ENCODE measurements around the gene POLR1H.
"Not testable (repeated sequence)": the region's sequence is repeated elsewhere in the genome, so short reads cannot be mapped to it uniquely, and the experiment has no call there.

Gene POLR1H, protein sequence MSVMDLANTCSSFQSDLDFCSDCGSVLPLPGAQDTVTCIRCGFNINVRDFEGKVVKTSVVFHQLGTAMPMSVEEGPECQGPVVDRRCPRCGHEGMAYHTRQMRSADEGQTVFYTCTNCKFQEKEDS

GRCh38 chr6:30061092-30061857, at the start of gene POLR1H:
Gene POLR1H, plus strand, starts transcription at chr6:30061265. Its CDS starts 260 bp downstream, at chr6:30061525.
- DNase-seq (ENCODE audit: low read depth in 2 of 2): peak; percentile 72 to 77

- peak in 1 of 2 donors; percentile 44 for DNase-seq (ENCODE audit: low read depth in 2 of 2)
These were observed 47.7 kb upstream of the POLR1H start for GRCh38 chr6:30013291-30013922.

GRCh38 chr6:30019819-30020218, 41.2 kb upstream of the POLR1H start:
- DNase-seq (ENCODE audit: low read depth in 2 of 2): no peak

GRCh38 chr6:30020626-30021025, 40.4 kb upstream of the POLR1H start:
- no peak for DNase-seq (ENCODE audit: low read depth in 2 of 2)

- DNase-seq (ENCODE audit: low read depth in 2 of 2): no peak
These were observed 38.9 kb upstream of the POLR1H start for GRCh38 chr6:30022189-30022588.

- DNase-seq (ENCODE audit: low read depth in 2 of 2): not testable (repeated sequence)
These were observed 38.4 kb upstream of the POLR1H start for GRCh38 chr6:30022712-30023111.

- no peak for DNase-seq (ENCODE audit: low read depth in 2 of 2)
These were observed 35.9 kb upstream of the POLR1H start for GRCh38 chr6:30025186-30025585.

DNA sequence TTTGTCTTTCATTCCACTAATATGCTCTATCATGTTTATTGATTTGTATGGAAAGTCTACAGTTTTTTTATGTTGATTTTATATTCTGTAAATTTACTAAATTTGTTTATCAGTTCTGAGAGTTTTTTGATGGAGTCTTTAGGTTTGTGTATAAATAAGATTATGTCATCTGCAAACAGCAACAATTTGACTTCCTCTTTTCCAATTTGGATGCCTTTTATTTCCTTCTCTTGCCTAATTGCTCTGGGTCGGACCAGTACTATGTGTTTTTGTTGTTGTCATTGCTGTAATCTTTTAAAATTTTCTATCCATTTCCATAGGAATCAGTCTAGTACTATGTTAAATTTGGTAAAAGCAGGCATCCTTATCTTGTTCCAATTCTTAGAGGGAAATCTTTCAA, 31.5 kb upstream of the POLR1H start:
- DNase-seq (ENCODE audit: low read depth in 2 of 2): no peak

- DNase-seq (ENCODE audit: low read depth in 2 of 2): no peak
These were observed 29.7 kb upstream of the POLR1H start for GRCh38 chr6:30031381-30031780.

DNA sequence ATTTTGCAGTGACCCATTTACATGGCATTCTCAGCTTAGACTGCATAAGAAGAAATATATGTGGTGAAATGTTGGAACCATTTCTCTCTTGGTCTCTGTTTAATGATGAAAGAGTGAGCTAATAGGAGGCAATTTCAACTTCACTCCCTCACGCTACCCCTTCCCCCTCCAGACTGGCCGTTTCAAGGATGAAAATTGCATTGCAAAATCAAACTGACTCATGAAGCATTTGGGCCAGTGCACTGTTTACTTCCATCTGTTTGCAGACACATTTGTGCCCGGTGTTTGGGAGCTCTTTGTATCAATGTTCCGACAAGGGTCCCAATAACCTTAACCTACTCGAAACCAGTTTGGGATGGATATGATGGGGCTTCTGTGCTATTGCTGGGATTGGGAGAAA, 27.6 kb upstream of the POLR1H start:
- not testable (repeated sequence) for DNase-seq (ENCODE audit: low read depth in 2 of 2)

- DNase-seq (ENCODE audit: low read depth in 2 of 2): no peak
These were observed 25.3 kb upstream of the POLR1H start for GRCh38 chr6:30035784-30036183.

DNA sequence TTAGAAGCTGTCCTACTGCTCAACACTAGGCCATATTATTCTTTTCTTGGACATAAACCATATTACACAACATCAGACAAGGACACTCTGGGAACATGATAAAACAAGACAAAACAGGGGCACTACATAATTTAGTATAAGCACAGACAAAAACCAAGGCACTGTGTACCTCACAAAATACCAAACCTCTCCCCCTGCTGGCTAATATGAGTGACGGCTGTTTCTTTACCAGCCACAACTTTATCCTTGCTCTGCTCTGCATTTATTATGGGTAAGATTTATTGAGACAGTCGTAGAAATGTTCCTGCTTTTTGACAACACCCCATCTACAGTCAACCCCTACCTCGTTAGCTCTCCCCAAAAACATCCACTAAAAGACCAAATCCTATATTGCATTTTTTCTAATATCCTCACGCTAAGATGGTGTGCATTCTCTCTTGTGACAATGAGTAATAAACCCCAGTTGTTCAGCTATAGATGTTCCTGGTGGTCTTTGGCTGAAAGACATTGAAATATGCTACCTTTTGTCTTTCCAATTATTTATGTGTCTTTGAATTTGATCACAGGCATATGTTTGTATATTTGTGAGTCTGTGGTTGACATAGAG, 23.8 kb upstream of the POLR1H start:
- no peak for DNase-seq (ENCODE audit: low read depth in 2 of 2)

- no peak for DNase-seq (ENCODE audit: low read depth in 2 of 2)
These were observed 19.8 kb upstream of the POLR1H start for GRCh38 chr6:30041221-30041620.

DNA sequence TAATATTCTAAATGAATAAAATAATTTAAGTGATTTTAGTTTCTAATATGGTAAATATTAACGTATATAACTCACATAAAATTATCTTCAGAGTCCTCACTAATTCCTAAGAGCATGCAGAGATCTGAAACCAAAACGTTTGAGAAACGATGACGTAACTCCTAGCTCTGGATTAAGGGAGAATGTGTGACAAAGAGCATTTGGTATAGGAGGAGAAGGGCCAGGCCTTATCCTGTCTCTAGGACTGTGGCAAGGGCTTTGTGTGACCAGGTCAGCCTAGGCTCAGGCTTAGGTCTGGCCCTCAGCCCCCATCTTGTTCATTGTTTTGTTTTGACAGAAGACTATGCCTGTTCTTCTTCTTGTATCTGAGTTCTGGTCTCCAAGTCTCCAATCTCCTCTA, 19.2 kb upstream of the POLR1H start:
- DNase-seq (ENCODE audit: low read depth in 2 of 2): no peak

DNA sequence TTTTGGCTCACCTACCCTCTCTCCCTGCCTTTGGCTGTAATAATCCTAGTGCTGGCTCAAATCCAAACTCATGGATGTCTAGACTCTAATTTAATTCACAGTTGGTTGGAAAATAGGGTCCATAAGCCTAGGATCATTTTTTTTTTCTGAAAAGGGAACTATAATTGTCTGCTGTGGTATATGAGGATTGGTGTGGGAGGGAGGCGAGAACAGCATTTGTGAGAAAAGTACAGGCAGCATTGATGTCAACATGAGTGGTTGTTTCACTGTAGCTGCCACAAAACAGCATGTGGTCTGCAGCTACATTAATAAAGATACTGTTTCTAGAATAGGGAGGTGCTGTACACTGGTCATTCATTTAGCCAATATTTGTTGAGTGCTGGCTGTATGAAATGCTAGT, 18.6 kb upstream of the POLR1H start:
- no peak for DNase-seq (ENCODE audit: low read depth in 2 of 2)

DNA sequence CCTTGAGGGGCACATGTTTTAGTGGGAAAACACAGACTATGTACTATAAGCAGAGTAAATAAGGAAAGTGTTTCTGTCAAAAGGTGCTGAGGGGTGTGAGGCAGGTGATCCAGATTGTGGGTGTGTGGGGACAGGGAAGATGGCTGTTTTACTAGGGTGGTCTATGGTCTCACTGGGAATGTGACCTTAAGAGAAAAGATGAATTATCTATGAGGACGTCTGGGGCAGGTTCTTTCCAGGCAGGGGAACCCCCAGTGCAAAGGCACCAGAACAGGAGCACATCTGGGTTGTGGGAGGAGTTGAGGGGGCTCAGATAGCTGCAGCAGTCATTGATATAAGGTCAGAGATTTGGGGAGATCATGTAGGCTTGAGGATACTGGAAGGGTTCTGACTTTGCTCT, 18.2 kb upstream of the POLR1H start:
- DNase-seq (ENCODE audit: low read depth in 2 of 2): no peak

DNA sequence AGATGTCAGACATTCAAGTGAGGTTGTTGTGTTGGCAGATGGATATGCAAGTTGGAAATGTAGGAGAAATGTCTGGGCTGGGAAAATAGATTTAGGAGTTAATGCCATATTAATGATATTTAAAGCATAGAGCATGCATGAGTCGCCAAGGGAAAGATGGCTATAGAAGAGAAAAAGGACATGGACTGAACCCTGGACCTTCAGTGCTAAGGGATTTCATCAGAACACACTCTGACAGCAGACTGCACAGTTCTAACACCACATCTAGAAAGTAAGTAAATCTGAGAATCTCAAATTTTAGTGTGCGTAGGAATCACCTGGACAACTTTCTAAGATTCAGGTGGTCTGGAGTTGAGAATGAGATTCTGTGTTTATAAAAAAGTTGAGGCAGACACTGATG, 17.3 kb upstream of the POLR1H start:
- no peak for DNase-seq (ENCODE audit: low read depth in 2 of 2)

DNA sequence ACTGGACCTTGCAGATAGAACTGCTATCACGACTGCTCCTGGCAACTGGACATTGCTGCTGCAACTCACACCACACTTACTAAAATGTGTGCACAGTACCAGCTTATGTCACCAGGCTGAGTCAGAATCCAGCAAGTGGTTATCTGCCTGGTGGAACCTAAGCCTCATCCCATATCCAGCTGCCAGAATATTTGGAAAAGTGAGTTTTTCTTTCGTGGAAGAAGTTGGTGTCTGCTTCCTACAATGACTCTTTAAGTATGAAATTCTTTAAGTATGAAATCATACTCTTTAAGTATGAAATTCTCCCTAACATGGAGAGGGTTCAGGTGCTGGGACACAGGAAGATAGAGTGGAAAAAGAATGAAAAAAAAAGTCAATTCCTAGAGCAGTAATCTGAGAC, 16.4 kb upstream of the POLR1H start:
- no peak for DNase-seq (ENCODE audit: low read depth in 2 of 2)

GRCh38 chr6:30047220-30047619, 13.8 kb upstream of the POLR1H start:
- no peak for DNase-seq (ENCODE audit: low read depth in 2 of 2)

DNA sequence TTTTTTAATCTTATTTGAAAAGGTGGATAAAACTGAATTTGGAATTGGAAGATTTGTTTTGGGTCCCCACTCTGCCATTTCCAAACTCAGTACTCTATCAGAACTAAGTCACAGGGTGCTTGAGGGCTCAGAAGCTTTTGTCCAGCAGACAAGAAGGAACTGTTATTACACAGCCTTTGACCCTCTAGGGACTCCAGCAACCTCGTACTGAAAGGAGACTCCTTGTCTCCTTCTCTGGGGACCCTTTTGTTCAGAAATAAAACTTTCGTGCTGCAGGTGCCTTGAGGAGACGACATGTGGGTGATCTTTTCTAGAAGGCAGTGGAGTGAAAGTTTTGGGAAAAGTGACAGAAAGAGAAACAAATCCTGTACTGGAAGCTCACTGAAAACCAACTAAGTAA, 7.4 kb upstream of the POLR1H start:
- DNase-seq (ENCODE audit: low read depth in 2 of 2): no peak

DNA sequence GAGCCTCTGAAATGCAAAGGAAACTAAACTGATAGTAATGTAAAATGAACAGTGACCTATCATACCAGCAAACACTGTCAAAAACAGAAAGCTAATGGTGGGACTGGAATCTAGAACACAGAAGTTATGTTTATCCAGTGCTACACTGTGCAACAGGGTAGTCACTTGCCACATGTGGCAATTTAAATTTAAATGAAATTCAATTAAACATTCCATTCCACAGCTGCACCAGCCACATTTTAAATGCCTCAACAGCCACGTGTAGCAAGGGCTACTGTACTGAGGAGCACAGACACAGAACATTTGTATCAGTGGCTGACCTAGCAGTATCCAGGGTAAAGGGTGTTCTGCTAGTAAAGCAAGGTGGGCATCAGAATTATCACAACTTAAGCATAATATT, 5.6 kb upstream of the POLR1H start:
- no peak for DNase-seq (ENCODE audit: low read depth in 2 of 2)

GRCh38 chr6:30060606-30061091, 416 bp upstream of the POLR1H start:
- no peak for DNase-seq (ENCODE audit: low read depth in 2 of 2)

All from stimulated activated CD4-positive, alpha-beta T cell treated with anti-CD3 and anti-CD28 coated beads, Interleukin-1b, Interleukin-23, amount 100 ng/mL, for 4 hours (primary cell).